T follicular helper cell (primary cell): ENCODE results near the gene NLGN4Y.

ENCODE experiments used
- DNase-seq: peaks from one replicate; pipeline ENCODE4 v3.0.0-alpha.2; 2020; ENCODE audit warnings: low read depth
- total RNA-seq, 2 experiments: gene quantifications; one replicate each; lab custom pipeline; 2026; lab: John Stamatoyannopoulos, UW

NLGN4Y gene
- total RNA-seq: 0 reads per million in 2 experiments

GRCh38 chrY:14524272-14525231 is at the start of gene NLGN4Y:
TSS of gene NLGN4Y (plus strand) at chrY:14524529. CDS start at chrY:14622120, 97,591 bp downstream.
- DNase-seq: no peak

GRCh38 chrY:14485935-14486334 is 38.4 kb upstream of the NLGN4Y start:
- DNase-seq: no peak

- DNase-seq: no peak
Measured at GRCh38 chrY:14490226-14490625, 34.1 kb upstream of the NLGN4Y start.

- DNase-seq: no peak
Measured at GRCh38 chrY:14498071-14498470, 26.3 kb upstream of the NLGN4Y start.

GRCh38 chrY:14504592-14504991 is 19.7 kb upstream of the NLGN4Y start:
- no peak for DNase-seq

- DNase-seq: no peak
Measured at GRCh38 chrY:14522379-14522950, 1.9 kb upstream of the NLGN4Y start.

GRCh38 chrY:14523491-14524271 is 648 bp upstream of the NLGN4Y start:
- no peak for DNase-seq

- no peak for DNase-seq
Measured at GRCh38 chrY:14525315-14525714, 986 bp downstream of the NLGN4Y start.

- DNase-seq: no peak
Measured at GRCh38 chrY:14528361-14528760, 4.0 kb downstream of the NLGN4Y start.

GRCh38 chrY:14536703-14537102 is 12.4 kb downstream of the NLGN4Y start:
- DNase-seq: no peak

GRCh38 chrY:14543506-14543905 is 19.2 kb downstream of the NLGN4Y start:
- no peak for DNase-seq

- DNase-seq: no peak
Measured at GRCh38 chrY:14581294-14581693, 57.0 kb downstream of the NLGN4Y start.

GRCh38 chrY:14586725-14587124 is 62.4 kb downstream of the NLGN4Y start:
- DNase-seq: no peak

- no peak for DNase-seq
Measured at GRCh38 chrY:14601372-14601771, 77.0 kb downstream of the NLGN4Y start.

GRCh38 chrY:14617625-14618024 is 93.3 kb downstream of the NLGN4Y start:
- no peak for DNase-seq

GRCh38 chrY:14618513-14618912 is 94.2 kb downstream of the NLGN4Y start:
- DNase-seq: no peak

GRCh38 chrY:14628208-14628607 is 103.9 kb downstream of the NLGN4Y start:
- DNase-seq: no peak

GRCh38 chrY:14631676-14632075 is 107.3 kb downstream of the NLGN4Y start:
- DNase-seq: no peak

GRCh38 chrY:14633718-14634117 is 109.4 kb downstream of the NLGN4Y start:
- no peak for DNase-seq

GRCh38 chrY:14634954-14635353 is 110.6 kb downstream of the NLGN4Y start:
- DNase-seq: no peak

- no peak for DNase-seq
Measured at GRCh38 chrY:14637551-14637950, 113.2 kb downstream of the NLGN4Y start.

- DNase-seq: no peak
Measured at GRCh38 chrY:14641853-14642252, 117.5 kb downstream of the NLGN4Y start.
